GM12873 (cell line): ENCODE measurements around the gene FRAS1.

Source experiments
- TF ChIP-seq, protein P1 (sequence below): IDR thresholded peaks from 2 replicates; pipeline ENCODE4 v1.5.1; 2012; ENCODE audit warnings: low read depth, mild to moderate bottlenecking, moderate library complexity, low read length, control low read depth; ENCODE audit not compliant: insufficient read depth; ENCODE audit errors: missing control alignments

The FRAS1 gene

DNA sequence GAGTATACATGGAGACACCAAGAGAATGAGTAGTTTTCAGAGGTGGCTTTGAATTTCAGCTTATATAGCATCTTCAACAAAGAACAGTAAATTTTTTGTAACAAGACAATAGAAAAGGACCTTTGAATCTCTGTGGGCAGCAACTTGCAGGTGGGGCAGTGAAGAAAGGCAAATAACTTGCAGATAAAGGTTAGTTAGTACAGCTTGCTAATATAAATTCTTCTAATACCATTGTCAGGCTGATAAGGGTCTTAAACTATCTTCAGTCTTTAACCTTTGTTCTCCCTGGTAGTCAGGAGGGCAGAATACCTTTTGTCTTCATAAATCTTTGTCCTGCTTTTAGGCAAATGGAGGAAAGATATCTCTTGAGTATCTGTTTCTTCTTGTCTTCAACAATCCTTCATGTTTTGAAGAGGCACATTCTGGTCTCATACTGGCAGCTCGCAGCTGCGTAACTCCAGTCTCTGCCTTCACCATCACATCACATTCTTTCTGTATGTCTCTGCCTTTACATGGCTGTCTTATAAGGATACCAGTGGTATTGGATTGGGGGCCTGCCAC lies 510.5 kb downstream of the FRAS1 start:
- TF ChIP-seq, protein P1, sequence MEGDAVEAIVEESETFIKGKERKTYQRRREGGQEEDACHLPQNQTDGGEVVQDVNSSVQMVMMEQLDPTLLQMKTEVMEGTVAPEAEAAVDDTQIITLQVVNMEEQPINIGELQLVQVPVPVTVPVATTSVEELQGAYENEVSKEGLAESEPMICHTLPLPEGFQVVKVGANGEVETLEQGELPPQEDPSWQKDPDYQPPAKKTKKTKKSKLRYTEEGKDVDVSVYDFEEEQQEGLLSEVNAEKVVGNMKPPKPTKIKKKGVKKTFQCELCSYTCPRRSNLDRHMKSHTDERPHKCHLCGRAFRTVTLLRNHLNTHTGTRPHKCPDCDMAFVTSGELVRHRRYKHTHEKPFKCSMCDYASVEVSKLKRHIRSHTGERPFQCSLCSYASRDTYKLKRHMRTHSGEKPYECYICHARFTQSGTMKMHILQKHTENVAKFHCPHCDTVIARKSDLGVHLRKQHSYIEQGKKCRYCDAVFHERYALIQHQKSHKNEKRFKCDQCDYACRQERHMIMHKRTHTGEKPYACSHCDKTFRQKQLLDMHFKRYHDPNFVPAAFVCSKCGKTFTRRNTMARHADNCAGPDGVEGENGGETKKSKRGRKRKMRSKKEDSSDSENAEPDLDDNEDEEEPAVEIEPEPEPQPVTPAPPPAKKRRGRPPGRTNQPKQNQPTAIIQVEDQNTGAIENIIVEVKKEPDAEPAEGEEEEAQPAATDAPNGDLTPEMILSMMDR, result no peak

DNA sequence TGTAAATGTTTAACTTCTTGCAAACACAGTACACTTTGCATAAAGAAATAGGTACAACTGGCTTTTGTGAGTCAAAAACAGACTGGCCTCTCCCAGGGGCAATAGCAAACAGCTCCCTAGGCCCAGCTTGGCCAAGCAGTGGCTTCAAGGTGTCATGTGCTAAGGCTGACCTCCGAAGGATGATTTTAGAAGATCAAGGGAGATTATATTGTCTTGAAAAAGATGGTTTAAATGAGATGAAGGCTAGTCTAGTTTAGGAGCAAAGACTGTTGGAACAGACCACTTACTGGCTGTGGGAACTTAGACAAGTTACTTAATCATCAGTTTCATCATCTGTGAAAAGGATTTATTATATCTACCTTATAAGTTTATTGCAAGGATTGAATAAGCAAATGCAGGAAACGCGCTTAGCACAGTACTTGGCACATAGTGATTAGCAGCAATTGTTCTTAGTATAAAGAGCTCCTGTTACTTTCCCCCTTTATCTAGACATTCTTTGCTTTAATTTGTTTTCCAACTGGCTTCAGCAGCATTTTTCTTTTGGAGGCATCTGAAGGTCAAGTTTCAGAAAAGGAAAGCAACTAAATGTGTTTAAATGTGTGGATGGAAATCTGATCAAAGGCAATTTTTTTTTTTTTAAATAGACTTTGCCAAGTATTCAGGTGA lies 511.6 kb downstream of the FRAS1 start:
- TF ChIP-seq, protein P1, result no peak

DNA sequence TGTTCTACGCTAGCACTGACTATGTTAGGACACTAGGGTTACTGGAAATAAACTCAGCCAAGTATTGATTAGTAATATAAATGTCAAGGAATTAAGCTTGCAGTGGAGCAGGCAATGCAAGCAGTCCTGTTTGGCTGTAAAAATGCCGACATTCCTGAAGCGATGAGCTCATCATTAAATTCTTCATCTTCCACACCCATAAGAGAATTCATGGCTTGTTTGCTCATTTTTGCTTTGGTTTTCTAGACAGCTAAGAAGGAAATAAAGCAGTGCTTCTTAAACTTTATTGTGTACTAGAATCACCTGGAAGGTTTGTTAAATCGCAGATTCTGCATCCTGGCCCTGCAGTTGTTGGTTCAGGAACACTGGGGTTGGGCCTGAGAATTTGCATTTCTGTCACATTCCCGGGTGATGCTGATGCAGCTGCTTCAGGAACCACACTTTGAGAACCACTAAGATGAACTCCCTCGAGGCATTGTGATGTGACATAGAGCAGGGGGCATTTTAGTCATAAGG lies 512.2 kb downstream of the FRAS1 start:
- TF ChIP-seq, protein P1, result no peak

DNA sequence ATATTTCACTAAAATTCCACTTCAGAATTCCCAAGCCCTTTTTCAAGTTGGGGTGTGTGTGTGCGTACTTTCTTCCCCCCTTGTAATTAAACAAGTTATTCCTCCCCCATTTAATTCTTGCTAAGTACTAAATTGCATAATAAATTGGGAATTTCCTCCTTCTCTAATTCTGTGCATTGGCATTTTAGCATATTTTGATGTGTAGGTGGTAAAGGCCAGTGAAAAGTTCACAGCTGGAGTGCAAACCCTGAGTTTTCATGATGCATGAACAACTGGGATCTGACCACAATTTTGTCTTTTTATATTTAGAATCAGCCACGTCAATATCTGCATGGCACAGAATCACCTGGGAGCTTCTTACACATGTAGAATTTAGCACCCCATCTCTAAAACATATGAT lies 513.0 kb downstream of the FRAS1 start:
- TF ChIP-seq, protein P1, result no peak

DNA sequence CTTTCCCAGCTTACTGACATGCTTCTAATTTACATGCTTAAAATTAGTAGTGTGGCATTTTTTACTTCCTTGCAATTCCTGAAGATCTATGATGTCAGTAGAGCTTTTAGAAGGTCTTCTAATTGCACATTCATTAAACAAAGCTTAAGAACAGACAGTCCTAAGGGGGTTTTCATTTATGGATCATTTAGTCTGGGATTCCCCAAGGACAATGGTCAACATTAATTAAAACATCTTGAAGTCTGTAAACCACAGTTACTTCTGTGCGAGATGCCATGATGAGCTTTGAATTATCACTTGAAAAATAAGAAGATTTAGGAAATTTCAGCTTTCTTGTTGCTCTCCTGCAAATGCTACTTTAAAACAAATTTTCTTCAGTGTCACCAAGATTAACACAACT lies 514.7 kb downstream of the FRAS1 start:
- TF ChIP-seq, protein P1, result no peak

DNA sequence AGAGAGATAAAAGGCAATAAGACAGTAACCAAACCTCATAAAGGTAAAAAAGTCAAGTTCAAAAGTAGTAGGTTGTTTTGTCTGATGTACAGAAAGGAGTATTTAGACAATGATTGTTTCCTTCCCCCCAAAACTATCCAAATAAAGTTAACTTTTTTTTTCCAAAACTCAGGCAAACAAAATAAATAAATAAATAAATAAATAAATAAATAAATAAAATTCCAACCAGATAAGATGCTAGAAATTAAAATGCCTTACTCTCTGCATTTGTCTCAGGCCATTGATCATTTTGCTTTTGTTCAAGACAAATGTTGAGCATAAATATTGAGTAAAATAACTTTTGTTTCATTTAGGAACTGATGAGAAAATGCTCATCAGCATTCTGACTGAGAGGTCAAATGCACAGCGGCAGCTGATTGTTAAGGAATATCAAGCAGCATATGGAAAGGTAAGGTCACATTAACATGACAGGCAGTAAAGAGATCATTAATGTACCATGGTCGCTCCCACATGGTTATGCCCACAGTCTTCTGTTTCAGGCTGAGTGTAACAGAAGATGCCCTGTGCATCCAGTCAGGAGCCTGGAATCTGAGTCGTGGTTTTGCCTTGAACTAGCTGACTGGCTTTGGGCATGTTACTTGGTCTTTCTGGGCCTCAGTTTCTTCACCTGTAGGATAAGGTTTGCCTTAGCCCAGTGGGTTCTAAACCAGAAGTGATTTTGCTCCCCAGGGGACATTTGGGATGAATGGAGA lies 521.7 kb downstream of the FRAS1 start:
- TF ChIP-seq, protein P1, result no peak

DNA sequence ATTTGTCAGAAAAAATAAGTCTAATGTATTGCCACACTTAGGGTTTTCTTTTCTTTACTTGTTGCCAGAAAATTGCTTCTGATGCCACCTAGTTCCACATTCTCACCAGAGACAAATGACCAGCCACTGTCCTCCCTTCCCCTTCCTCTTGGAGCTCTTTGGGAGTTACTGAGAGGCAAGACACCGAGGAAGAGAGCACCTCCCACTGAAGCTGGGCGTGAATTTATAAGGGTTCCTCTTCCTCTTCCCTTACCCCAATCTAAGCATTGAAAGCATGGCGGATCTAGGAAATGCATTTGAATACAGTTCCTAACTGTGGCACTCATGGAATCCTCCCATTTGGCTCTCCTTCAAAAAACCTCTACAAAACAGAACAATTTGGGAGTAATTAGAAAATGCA lies 524.5 kb downstream of the FRAS1 start:
- TF ChIP-seq, protein P1, result no peak
